GM18867 (cell line): ENCODE results near the gene DOCK1.

ENCODE experiments used
- ATAC-seq: cut with Tn5 transposase; IDR thresholded peaks from one replicate; pipeline ENCODE4 v1.9.1; 2021; ENCODE audit warnings: mild to moderate bottlenecking, moderate library complexity; ENCODE audit not compliant: unreplicated experiment

DOCK1 gene

GRCh38 chr10:127071126-127071525 is 165.9 kb downstream of the DOCK1 start:
- no peak for ATAC-seq

GRCh38 chr10:127073666-127074065 is 168.4 kb downstream of the DOCK1 start:
- no peak for ATAC-seq

- ATAC-seq = no peak
These were observed 174.2 kb downstream of the DOCK1 start for GRCh38 chr10:127079392-127079791.

- ATAC-seq = no peak
These were observed 175.1 kb downstream of the DOCK1 start for GRCh38 chr10:127080317-127080716.

- no peak for ATAC-seq
These were observed 176.7 kb downstream of the DOCK1 start for GRCh38 chr10:127081851-127082345.

- ATAC-seq = no peak
These were observed 177.4 kb downstream of the DOCK1 start for GRCh38 chr10:127082651-127083050.

- ATAC-seq = no peak
These were observed 180.7 kb downstream of the DOCK1 start for GRCh38 chr10:127085957-127086356.

- no peak for ATAC-seq
These were observed 183.7 kb downstream of the DOCK1 start for GRCh38 chr10:127088908-127089307.

GRCh38 chr10:127089446-127089845 is 184.2 kb downstream of the DOCK1 start:
- ATAC-seq = no peak

- no peak for ATAC-seq
These were observed 184.9 kb downstream of the DOCK1 start for GRCh38 chr10:127090138-127090537.

GRCh38 chr10:127091354-127091753 is 186.1 kb downstream of the DOCK1 start:
- no peak for ATAC-seq

- no peak for ATAC-seq
These were observed 187.7 kb downstream of the DOCK1 start for GRCh38 chr10:127092916-127093315.

- no peak for ATAC-seq
These were observed 189.8 kb downstream of the DOCK1 start for GRCh38 chr10:127094984-127095383.

- no peak for ATAC-seq
These were observed 195.9 kb downstream of the DOCK1 start for GRCh38 chr10:127100983-127101615.

GRCh38 chr10:127102176-127102575 is 196.9 kb downstream of the DOCK1 start:
- no peak for ATAC-seq

GRCh38 chr10:127115100-127115499 is 209.9 kb downstream of the DOCK1 start:
- no peak for ATAC-seq

GRCh38 chr10:127117125-127117524 is 211.9 kb downstream of the DOCK1 start:
- ATAC-seq = no peak

- no peak for ATAC-seq
These were observed 212.8 kb downstream of the DOCK1 start for GRCh38 chr10:127118034-127118433.

GRCh38 chr10:127119936-127120335 is 214.7 kb downstream of the DOCK1 start:
- no peak for ATAC-seq

GRCh38 chr10:127122831-127123230 is 217.6 kb downstream of the DOCK1 start:
- ATAC-seq = no peak

GRCh38 chr10:127123626-127124025 is 218.4 kb downstream of the DOCK1 start:
- no peak for ATAC-seq

- ATAC-seq = no peak
These were observed 220.1 kb downstream of the DOCK1 start for GRCh38 chr10:127125331-127125730.

GRCh38 chr10:127127822-127128221 is 222.6 kb downstream of the DOCK1 start:
- no peak for ATAC-seq
